Mammary epithelial cell (primary cell): ENCODE data around the gene ZKSCAN3.

Experiments used
- CTCF ChIP-seq, 2 donors: IDR thresholded peaks in 1 of 2; conservative IDR thresholded peaks in 1 of 2; 2 replicates each; pipeline ENCODE4 v1.5.1; 2011 to 2012; ENCODE audit warnings: inconsistent platforms in 2 of 2, low read length in 2 of 2, mild to moderate bottlenecking in 2 of 2, control low read depth in 1 of 2, low read depth in 1 of 2; ENCODE audit not compliant: insufficient read depth in 1 of 2; ENCODE audit errors: extremely low read depth in 1 of 2
- EZH2 ChIP-seq: IDR thresholded peaks from 2 replicates; pipeline ENCODE4 v1.6.1; 2012; ENCODE audit warnings: low read length, inconsistent platforms, borderline replicate concordance

GRCh38 chr6:28353356-28353755 lies 3.6 kb downstream of the ZKSCAN3 start:
- TF ChIP-seq EZH2 = no peak
- TF ChIP-seq CTCF (conservative IDR thresholded peaks at IDR 0.05 in 1 of 2, IDR thresholded peaks at IDR 0.05 in 1 of 2; ENCODE audit: extremely low read depth in 1 of 2, insufficient read depth in 1 of 2, low read depth in 1 of 2, low read length in 2 of 2) = no peak
